Stomach (tissue), 9 donors: ENCODE data around the gene PIGR. TPM values are rescaled to one million over a fixed set of nuclear protein-coding genes. Genes with fewer than 3 reads are reported as not detected.

ENCODE experiments used
- DNase-seq, 2 donors: peaks; one replicate each; pipeline versions ENCODE4 v3.0.0 to v3.0.0-alpha.2; 2013 to 2019
- H3K27ac ChIP-seq, 5 donors: fragments of 200-600 bp in 4 of 5; sonication (generic) in 4 of 5; one replicate each; pipeline ENCODE4 v1.5.1; 2013 to 2019; ENCODE audit warnings: mild to moderate bottlenecking in 1 of 5, moderate library complexity in 1 of 5
- H3K27me3 ChIP-seq, 3 donors: fragments of 200-600 bp; sonication (generic); one replicate each; pipeline ENCODE4 v1.5.1; 2017 to 2019; ENCODE audit warnings: mixed run types in 1 of 3
- H3K36me3 ChIP-seq, 4 donors: fragments of 200-600 bp; sonication (generic); 1 replicate in 3 of 4; 2 replicates in 1 of 4; pipeline ENCODE4 v1.5.1; 2016 to 2019
- H3K4me1 ChIP-seq, 4 donors: fragments of 200-600 bp; sonication (generic); one replicate each; pipeline ENCODE4 v1.5.1; 2016 to 2019
- H3K4me3 ChIP-seq, 4 donors: fragments of 200-600 bp; sonication (generic) in 3 of 4; one replicate each; pipeline ENCODE4 v1.5.1; 2016 to 2019; ENCODE audit warnings: mild to moderate bottlenecking in 1 of 4
- H3K9me3 ChIP-seq, 4 donors: fragments of 200-600 bp; sonication (generic); one replicate each; pipeline ENCODE4 v1.5.1; 2016 to 2019
- CTCF ChIP-seq, 7 experiments: fragments of 450-650 bp in 4 of 7; fragments of 200-600 bp in 3 of 7; sonication (generic) in 3 of 7; IDR thresholded peaks; one replicate each; pipeline ENCODE4 v1.5.1; 2016 to 2019; ENCODE audit warnings: antibody characterized with exemption in 7 of 7, control low read depth in 2 of 7, mild to moderate bottlenecking in 1 of 7
- EP300 ChIP-seq: sonication (generic); formaldehyde crosslinking; IDR thresholded peaks from one replicate; pipeline ENCODE4 v1.6.1; 2017; ENCODE audit warnings: antibody characterized with exemption
- POLR2A ChIP-seq, 4 donors: fragments of 450-650 bp; IDR thresholded peaks; one replicate each; pipeline ENCODE4 v1.6.1; 2016; ENCODE audit warnings: antibody characterized with exemption in 4 of 4, control low read depth in 2 of 4, mild to moderate bottlenecking in 1 of 4, moderate library complexity in 1 of 4
- POLR2AphosphoS5 ChIP-seq, 3 donors: sonication (generic); formaldehyde crosslinking; IDR thresholded peaks; one replicate each; pipeline ENCODE4 v1.6.1; 2016; ENCODE audit warnings: antibody characterized with exemption in 3 of 3
- WGBS, 5 donors: extraction: QIAGEN DNeasy Blood & Tissue Kit in 3 of 5; methylation state at CpG; one replicate each; pipeline versions ENCODE4 v1.1.5 to v1.1.7; 2013 to 2018; 5-methylcytosine and 5-hydroxymethylcytosine counted together
- intact Hi-C: fragments of 100-400 bp; cut with DNase I; formaldehyde crosslinking; loops from one replicate; pipeline ENCODE4 v1.15.1; 2023; ENCODE audit warnings: low total_unique reads
- polyA plus RNA-seq, 3 donors: library from polyadenylated mRNA; stranded (reverse); fragments of 200-250 nt; gene quantifications; one replicate each; pipeline ENCODE4 v1.2.3, GENCODE V29; 2013
- total RNA-seq, 5 donors: library from RNA; depleted of rRNA; stranded (reverse); fragments of >200 nt; gene quantifications; one replicate each; pipeline versions ENCODE4 v1.1.0 to v1.2.3, GENCODE V29; 2014 to 2016
- donor health status: healthy with polysubstance abuse.
- donor health status: Bipolar disorder and iron deficiency.
- donor health status: healthy.

Gene PIGR
- total and polyA plus RNA-seq, 8 donors, result 6.3 to 3,112 (median 163) TPM

- Histone ChIP-seq H3K36me3 (no peaks in the 10 kb centered on the region), H3K4me3 (no peak overlapping the region), H3K4me1 (peaks cover 0 to 2% (median 0%) of the 10 kb centered on the region in 4 donors), H3K27me3 (no peaks in the 10 kb centered on the region), H3K27ac (no peak overlapping the region), H3K9me3 (no peaks in the 10 kb centered on the region)
- no peak for DNase-seq
- intact Hi-C loops, result no loop called here
- WGBS, 5 donors, result 64 to 100% (median 79%) methylated on average over 3 of the region's 3 CpGs
- no peak for TF ChIP-seq POLR2A (IDR thresholded peaks at IDR 0.05)
Measured at GRCh38 chr1:206961668-206962067, 15.4 kb upstream of the PIGR start.

GRCh38 chr1:206960676-206961386 lies 14.6 kb upstream of the PIGR start:
- H3K9me3 ChIP-seq, result no peaks in the 10 kb centered on the region
- H3K4me3 ChIP-seq, result no peak overlapping the region
- WGBS, 5 donors, result 81 to 91% (median 85%) methylated on average over 5 to 6 of the region's 6 CpGs
- peaks cover under 1 to 9% (median 6%) of the 10 kb centered on the region in 4 donors for H3K4me1 ChIP-seq
- DNase-seq, result no peak
- no peaks in the 10 kb centered on the region for H3K36me3 ChIP-seq
- no peak overlapping the region for H3K27ac ChIP-seq
- H3K27me3 ChIP-seq, result no peaks in the 10 kb centered on the region
- intact Hi-C loops, result no loop called here
- TF ChIP-seq POLR2AphosphoS5 (IDR thresholded peaks at IDR 0.05) (no peak), CTCF (IDR thresholded peaks at IDR 0.05) (no peak), EP300 (no peak), POLR2A (IDR thresholded peaks at IDR 0.05) (no peak)

GRCh38 chr1:206958144-206958543 lies 11.9 kb upstream of the PIGR start:
- no peak for DNase-seq
- intact Hi-C loops, result no loop called here
- Histone ChIP-seq H3K4me1 (peaks cover 18 to 31% (median 28%) of the 10 kb centered on the region in 4 donors), H3K4me3 (no peak overlapping the region), H3K9me3 (no peaks in the 10 kb centered on the region), H3K27me3 (no peaks in the 10 kb centered on the region), H3K27ac (no peak overlapping the region), H3K36me3 (no peaks in the 10 kb centered on the region)
- TF ChIP-seq POLR2A (IDR thresholded peaks at IDR 0.05) (no peak), CTCF (IDR thresholded peaks at IDR 0.05) (no peak), POLR2AphosphoS5 (IDR thresholded peaks at IDR 0.05) (no peak), EP300 (no peak)
- WGBS, 5 donors, result 79 to 87% (median 85%) methylated on average over 2 of the region's 2 CpGs

GRCh38 chr1:206957639-206958038 lies 11.4 kb upstream of the PIGR start:
- intact Hi-C loops, result no loop called here
- Histone ChIP-seq H3K4me3 (no peak overlapping the region), H3K4me1 (peaks cover 20 to 33% (median 32%) of the 10 kb centered on the region in 4 donors), H3K27ac (no peak overlapping the region), H3K27me3 (no peaks in the 10 kb centered on the region), H3K9me3 (no peaks in the 10 kb centered on the region), H3K36me3 (no peaks in the 10 kb centered on the region)
- WGBS, 5 donors, result 81 to 96% (median 88%) methylated on average over 5 of the region's 5 CpGs
- no peak for TF ChIP-seq CTCF (IDR thresholded peaks at IDR 0.05)
- no peak for TF ChIP-seq POLR2A (IDR thresholded peaks at IDR 0.05)
- no peak for TF ChIP-seq POLR2AphosphoS5 (IDR thresholded peaks at IDR 0.05)
- TF ChIP-seq EP300, result no peak
- DNase-seq, result no peak
